ENCODE data around the gene DYNLT2B.
"Not testable (repeated sequence)": the region's sequence is repeated elsewhere in the genome, so short reads cannot be mapped to it uniquely, and the experiment has no call there.

Gene DYNLT2B

DNA sequence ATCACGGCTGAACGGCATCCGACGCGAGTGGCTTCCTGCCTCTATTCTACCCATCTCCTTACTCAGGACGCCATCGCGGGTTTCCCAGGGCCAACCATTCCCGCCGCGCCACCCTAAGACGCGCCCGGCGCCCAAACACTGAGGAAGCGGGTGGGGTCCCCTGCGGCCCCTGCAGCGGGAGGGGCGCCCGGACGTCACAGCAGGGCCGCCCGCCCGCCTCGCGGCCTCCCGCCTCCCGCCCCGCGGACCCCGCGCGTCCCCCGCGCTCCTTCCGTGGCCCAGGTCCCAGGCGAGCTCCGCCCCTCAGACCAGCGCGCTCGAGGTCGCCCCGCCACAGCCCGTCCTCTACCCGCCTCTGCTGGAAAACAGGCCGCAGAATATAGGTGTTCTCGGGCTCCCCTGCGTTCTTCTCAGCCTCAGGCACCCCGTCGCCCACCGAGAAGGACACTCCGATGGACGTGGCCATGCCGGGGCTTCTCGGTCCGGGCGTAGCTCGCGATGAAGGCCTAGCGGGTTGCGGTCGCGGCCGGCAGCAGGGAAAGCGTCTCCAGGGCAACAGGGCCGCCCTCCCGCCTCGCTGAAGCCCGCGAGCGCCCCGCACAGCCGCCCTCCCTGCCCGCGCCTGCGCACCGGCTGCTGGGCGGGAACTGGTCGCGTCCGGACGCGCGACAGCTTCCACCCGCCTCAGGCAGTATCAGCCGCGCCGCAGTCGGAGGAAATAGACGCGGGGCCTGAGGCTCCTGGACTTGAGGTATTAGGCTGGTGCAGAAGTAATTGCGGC lies at the start of gene DYNLT2B:
Gene DYNLT2B, minus strand, starts transcription at position 554 of the 781 bp plus-strand sequence. Its CDS starts 88 bp downstream, at position 466.
- ATAC-seq, result peak; percentile 93

DNA sequence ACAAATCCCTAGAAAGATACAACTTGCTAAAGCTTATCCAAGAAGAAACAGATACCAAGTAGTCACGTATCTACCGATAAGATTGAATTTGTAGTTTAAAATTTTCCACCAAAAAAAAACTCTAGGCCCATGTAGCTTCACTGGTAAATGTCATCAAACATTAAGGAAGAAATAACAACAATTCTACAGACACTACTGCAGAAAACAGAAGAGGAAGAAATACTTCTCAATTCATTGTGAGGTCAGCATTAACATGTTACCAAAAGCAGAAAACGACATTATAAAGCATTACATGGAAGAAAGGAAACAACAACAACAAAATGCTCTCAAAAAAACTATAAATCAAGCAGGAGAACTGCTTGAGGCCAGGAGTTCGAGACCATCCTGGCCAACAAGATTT lies 47.7 kb upstream of the DYNLT2B start:
- ATAC-seq, result no peak

DNA sequence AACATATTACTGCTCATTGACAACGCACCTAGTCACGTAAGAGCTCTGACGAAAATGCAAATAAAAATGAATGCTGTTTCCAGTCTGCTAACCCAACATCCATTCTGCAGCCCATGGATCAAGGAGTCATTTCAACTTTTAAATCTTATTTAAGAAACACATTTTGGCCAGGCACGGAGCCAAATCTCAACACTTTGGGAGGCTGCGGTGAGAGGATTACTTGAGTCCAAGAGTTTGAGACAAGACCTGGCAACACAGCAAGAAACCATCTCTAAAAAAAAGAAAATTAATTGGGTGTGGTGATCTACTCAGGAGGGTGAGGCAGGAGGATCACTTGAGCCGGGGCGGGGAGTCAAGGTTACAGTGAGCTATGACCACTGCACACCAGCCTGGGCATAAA lies 42.5 kb upstream of the DYNLT2B start:
- no peak for ATAC-seq

DNA sequence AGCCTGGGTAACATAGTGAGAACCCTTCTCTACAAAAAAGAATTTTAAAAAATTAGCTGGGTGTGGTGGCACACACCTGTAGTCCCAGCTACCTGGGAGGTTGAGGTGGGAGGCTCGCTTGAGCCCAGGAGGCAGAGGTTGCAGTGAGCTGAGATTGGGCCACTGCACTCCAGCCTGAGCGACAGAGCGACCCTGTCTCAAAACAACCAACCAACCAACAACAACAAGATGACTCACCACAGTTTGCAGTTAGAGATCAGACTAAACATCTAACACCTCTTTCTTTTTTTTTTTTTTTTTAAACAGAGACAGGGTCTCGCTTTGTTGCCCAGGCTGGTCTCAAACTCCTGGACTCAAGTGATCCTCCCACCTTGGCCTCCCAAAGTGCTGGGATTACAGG lies 40.5 kb upstream of the DYNLT2B start:
- not testable (repeated sequence) for ATAC-seq

DNA sequence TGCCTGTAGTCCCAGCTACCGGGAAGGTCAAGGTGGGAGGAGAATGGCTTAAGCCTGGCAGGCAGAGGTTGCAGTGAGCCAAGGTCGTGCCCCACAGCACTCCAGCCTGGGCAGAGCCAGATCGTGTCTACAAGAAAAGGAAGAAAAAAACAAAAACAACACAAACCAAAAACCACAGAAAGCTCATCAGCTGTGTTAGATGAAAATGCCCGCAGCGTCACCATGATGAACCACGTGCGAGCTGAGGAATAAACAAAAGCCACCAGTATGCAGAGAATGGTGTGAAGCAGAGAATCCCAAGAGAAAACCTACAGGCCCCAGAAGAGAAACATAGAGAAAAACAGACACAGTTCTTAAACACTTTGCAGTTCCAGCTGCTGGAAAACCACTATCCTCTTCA lies 39.9 kb upstream of the DYNLT2B start:
- no peak for ATAC-seq

DNA sequence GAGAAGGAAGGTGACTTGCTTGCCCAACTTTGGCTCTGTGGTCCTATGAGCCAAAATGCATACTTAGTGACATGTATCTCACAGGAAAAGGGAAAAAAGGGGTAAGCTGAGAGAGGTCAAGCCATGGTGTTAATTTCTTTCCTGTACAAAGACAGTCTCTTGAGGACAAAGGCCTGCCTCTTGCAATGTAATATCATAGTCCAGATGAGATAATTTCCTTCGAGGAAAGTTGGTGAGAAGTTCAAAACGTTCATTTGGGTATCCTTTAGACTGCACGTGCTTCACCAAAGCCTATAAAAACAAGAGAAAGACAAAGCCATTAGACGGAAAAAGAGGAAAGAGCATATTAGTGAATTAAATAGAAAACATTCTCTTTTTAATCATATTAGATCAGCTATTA lies 38.5 kb upstream of the DYNLT2B start:
- no peak for ATAC-seq

DNA sequence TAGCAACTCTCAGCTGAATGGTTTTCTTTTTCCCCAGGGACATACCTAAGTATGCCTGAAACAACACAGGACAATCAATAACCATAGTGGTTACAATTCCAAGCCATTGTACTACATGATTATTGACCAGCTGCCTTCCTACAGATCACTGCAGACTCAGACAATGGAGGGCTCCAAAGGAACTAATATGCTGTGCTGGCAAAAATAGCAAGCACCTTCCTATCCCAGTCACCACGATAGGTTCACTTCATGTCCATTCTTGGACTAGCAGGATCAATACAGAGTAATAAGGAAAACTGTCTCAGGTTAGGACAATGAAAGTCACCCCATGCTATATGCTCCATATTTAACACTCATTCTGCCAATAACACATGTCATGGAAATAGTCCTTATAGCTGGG lies 37.6 kb upstream of the DYNLT2B start:
- ATAC-seq, result no peak

DNA sequence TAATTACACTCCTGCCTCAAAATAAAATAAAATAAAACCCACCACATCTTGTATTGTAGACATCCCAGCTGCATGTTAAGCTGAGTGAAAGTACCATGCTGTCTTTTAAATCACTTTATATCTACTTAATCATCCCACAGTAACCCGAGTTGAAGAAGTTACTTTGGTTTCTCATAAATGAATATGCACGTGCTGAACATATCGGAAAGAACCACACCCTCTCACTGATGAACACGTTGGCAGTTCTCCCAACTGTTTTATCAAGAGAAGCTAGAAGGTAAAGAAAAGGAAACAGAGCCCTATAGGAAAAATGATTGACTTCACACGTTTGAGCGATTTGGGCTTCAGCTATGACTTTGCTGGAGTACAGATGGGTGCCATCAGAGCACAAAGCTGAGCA lies 36.1 kb upstream of the DYNLT2B start:
- no peak for ATAC-seq

DNA sequence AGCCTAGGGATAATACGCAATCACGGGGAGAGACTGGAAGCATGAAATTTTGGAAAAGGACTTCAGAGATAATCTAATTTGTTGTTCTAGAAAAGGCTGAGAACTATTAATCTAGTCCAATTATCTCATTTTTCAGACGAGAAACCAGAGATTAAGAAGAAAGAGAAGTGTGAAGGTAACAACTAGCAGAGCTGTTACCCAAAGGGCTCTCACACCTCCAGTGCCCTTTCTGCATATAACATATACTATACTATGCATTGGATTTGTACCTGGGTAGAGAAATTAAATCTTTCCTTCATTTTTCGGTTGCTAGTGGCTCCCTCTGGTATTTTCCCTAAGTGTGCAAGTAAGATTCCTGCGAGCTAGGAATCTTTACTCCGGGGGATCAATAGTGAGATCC lies 33.5 kb upstream of the DYNLT2B start:
- no peak for ATAC-seq

DNA sequence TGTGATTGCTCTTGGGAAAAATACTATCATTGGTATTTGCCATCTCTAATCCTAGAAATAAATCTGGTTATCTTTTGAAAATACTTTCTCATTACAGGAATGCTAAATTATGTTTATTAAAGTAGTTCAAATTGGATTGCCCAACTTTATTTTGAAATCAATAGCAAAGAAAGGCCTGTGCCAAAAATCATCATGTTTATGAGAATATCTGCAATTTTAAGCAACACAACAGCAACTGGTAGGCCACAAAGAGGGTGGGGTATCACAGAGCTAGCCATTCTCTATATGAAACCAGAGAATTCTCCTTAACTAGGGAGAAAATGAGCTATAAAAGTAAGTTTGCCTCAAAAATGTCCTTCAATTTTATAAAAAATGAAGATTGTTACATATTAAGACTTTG lies 32.0 kb upstream of the DYNLT2B start:
- no peak for ATAC-seq

DNA sequence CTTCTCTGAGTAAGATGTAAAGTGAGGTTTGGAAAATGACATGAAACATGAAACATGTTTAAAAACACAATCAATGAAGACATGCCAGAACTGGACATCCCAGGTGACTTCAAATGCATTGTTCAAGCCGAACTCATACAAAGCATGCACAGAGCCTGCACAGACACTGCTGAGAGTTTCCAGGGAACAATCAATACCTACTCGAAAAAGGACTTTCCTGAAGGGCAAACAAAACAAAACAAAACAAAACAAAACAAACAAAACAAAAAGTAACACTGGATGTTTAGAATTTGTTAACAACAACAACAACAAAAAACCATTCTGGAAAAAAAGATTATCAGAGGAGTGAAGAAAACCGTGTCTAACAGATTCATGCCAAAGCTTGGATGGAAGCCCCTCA lies 30.7 kb upstream of the DYNLT2B start:
- no peak for ATAC-seq

DNA sequence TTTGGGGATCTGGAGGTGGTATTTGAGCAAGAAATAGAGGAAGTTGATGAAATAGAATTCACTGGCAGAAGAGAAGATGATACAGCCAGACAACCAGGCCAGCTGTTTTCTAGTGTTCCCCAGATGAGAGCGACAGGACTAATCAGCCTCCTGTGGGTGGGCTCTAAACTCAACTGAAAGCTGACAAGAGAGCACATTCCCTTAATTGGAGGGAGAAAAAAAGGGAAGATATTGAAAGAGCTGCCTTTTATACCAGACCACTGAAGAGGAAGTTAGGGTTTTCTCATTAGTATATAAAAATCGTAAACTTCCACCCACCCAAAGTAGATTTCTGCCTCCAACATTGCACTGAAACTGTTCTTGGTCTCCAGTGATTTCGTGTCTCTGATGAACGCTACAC lies 26.6 kb upstream of the DYNLT2B start:
- no peak for ATAC-seq

DNA sequence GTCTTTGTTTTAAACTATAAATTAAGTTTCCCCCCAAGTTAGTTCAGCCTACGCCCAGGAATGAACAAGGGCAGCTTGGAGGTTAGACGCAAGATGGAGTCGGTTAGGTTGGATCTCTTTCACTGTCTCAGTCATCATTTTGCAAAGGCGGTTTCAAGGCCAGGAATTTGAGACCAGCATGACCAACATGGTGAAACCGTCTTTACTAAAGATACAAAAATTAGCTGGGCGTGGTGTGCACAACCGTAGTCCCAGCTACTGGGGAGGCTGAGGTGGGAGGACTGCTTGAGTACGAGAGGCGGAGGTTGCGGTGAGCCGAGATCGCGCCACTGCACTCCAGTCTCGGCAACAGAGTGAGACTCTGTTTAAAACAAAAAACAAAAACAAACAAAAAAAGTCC lies 25.9 kb upstream of the DYNLT2B start:
- ATAC-seq, result not testable (repeated sequence)

DNA sequence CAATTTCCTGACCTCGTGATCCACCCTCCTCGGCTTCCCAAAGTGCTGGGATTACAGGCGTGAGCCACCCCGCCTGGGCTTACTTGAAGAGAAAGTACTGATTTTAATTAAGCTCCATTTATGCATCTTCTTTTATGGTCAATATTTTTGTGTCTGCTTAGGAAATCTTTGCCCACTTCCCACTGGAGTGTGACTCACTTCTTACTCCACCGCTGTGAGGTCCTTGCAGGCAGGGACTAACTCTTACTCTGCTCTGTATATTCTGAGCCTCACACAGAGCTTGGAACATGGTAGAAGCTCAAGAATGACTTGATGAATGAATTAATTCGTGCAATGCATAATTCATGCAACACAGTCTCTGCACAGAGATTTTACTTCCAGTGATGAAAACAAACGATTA lies 23.1 kb upstream of the DYNLT2B start:
- no peak for ATAC-seq

DNA sequence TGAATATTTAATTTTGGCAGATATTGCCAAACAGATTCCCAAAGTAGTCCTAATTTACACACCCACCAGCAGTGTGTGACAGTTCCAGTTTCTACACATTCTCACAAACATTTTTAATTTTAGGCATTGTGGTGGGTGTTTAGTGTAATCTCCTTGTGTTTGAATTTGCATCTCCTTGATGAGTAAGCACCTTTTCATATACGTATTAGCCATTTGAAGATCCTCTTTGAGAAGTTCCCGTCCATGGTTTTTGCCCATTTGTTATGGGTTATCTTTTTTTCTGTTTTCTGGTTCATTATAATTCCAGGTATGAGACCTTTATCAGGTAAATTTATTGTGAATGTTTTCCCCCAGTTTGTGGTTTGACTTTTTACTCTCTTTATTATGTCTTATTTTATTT lies 22.4 kb upstream of the DYNLT2B start:
- no peak for ATAC-seq

DNA sequence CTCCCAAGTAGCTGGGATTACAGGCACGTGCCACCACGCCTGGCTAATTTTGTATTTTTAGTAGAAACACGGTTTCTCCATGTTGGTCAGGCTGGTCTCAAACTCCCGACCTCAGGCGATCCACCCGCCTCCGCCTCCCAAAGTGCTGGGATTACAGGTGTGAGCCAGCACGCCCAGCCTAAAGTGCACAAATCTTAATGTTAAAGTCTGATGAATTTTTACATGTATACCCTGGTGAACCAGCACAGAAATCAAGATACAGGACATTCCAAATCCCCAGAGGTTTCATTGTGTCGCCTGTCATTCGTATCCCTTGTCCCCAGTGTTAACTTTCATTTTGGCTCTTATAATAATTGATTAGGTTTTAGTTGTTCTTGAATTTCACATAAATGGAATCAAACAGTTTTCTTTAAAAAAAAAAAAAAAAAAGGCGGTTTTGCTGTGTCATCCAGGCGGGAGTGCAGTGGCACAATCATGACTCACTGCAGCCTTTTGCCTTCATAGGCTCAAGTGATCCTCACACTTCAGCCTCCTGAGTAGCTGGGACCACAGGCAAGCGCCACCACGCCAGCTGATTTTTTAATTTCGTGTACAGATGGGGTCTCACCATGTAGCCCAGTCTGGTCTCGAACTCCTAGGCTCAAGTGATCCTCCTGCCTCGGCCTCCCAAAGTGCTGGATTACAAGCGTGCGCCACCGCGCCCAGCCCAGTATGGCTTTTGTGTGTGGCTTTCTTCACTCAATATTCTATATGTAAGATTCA lies 21.6 kb upstream of the DYNLT2B start:
- ATAC-seq, result peak in 1 of 2 donors; percentile 43

DNA sequence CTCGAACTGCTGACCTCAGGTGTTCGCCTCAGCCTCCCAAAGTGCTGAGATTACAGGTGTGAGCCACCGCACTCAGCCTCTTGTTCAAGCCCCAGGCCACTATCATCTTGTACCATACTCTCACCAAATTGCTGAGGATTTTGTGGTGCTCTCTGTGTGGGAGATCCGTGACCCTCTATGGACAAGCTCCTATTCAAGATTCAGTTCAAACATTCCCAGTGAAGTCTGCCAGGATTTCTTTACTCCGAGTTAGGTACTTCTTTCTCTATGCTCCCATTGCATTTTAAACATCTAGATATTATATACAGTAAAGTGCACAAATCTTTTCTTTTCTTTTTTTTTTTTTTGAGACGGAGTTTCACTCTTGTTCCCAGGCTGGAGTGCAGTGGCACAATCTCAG lies 21.0 kb upstream of the DYNLT2B start:
- ATAC-seq, result no peak

DNA sequence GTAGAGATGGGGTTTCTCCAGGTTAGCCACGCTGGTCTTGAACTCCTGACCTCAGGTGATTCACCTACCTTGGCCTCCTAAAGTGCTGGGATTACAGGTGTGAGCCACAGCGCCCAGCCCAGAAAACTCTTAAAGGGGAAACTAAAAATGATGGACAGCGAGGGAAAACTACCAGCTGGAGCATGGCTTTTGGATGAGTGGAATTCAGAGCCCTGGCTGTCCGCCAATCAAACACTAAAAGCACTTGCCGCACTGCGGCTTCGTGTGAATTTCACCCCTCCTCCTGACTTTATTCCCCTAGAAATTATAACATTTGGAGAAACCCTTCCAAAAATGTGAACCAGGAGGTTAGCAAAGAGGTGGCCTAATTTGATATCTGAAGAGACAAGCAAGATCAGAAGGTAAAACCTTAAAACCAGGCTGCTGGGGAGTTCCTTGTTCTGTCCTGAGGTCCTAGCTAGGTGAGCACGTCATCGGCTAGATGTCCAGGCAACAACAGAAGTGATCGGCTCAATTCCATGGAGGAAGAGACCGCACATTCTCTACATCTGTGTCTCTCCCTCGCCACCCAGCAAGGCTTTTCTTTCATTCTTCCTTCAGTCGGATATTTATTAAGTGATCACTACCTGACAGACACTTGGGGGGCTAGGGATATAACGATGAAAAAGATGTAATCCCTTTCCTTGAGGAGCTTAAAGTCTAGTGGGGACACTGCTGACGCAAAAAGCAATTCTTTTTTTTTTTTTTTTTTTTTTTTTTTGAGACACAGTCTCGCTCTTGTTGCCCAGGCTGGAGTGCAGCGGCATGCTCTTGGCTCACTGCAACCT lies 18.5 kb upstream of the DYNLT2B start:
- ATAC-seq, result no peak

DNA sequence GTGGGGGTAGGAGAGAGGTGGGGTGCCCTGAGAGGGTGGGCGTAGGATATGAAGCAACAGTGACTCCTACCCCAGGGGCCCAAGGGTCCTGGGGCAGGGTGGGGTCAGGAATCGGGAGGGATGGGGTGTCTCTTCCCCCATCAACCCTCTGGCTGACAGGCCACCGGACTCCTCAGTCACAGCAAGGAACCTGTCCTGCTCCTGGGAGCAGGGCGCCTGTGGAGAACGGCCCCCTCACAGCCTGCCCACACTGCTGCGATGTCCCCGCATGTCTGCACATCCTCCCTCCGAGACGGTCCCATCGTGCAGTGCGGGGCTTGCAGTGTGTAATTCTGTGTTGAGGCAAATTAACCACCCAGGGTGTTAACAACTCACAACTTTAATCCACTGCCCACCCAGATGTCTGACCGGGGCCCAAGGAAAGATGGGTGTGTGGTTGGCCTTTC lies 17.5 kb upstream of the DYNLT2B start:
- ATAC-seq, result no peak

DNA sequence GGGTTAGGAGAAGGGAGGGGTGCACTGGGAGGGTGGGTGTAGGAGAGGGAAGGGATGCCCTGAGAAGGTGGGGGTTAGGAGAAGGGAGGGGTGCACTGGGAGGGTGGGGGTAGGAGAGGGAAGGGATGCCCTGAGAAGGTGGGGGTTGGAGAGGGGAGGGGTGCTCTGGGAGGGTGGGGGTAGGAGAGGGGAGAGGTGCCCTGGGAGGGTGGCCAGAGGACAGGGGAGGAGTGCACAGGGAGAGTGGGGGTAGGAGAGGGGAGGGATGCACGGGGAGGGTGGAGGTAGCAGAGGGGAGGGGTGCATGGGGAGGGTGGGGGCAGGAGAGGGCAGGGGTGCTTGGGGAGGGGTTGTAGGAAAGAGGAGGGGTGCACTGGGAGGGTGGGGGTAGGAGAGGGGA lies 16.9 kb upstream of the DYNLT2B start:
- ATAC-seq, result no peak

DNA sequence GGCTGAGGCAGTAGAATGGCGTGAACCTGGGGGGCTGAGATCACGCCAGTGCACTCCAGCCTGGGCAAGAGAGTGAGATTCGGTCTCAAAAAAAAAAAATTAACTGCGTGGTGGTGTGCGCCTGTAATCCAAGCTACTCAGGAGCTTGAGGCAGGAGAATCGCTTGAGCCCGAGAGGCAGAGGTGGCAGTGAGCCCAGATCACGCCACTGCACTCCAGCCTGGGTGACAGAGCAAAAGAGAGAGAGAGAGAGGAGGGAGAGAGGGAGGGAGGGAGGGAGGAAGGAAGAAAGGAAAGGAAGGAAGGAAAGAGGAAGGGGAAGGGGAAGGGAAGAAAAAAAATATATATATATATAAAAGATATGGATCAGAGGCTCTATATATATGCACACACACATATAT lies 14.1 kb upstream of the DYNLT2B start:
- no peak for ATAC-seq

DNA sequence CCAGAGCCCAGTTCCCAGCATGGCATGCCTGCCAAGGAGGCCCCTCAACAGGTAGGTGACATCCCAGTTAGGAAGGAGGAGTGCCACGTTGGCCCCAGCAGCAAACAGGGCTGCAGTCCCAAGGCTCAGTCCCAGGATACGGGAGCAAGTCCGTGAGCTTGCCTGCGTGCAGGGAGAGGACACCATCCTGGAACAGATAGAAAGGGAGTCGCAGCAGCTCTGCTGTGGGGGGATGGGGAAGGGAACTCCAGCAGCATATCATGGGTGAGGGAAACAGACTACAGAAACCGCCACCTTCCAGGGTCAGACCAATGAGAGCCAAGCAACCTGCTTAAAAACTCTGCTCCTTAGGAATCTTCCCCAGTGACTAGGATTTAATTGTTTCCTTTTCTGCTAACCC lies 9.4 kb upstream of the DYNLT2B start:
- no peak for ATAC-seq

DNA sequence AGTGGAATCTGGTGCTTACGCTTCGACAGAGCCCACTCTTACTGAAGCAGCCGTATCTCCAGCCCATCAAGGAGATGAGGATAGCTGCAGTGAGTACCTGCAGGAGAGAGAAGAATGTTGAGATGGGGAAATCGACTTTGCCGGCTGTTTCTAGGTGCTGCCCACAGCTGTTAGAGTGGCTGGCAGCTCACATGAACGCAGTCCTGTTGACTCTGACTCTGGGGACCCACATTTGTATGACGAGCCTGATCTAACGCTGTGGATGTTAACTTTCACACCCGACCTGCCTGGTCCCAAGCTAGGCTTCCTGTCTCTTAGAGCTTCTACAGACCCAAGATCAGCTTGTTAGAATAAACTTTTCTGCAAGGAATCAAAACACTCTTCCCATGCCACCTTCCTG lies 8.9 kb upstream of the DYNLT2B start:
- ATAC-seq, result no peak
